ENCODE data around the gene TLR10.
A peak's percentile ranks its signal among the peaks of the same experiment; 100 is the strongest.
"Not testable (repeated sequence)": the region's sequence is repeated elsewhere in the genome, so short reads cannot be mapped to it uniquely, and the experiment has no call there.

Gene TLR10

GRCh38 chr4:38782452-38783108 is at the start of gene TLR10:
Gene TLR10, minus strand, starts transcription at chr4:38782990. Its CDS starts 7,400 bp downstream, at chr4:38775590.
- H3K4me3 Mint-ChIP-seq = no peak within 1 kb of the TSS
- H3K9me3 Mint-ChIP-seq = no peaks in the 10 kb centered on the region

DNA sequence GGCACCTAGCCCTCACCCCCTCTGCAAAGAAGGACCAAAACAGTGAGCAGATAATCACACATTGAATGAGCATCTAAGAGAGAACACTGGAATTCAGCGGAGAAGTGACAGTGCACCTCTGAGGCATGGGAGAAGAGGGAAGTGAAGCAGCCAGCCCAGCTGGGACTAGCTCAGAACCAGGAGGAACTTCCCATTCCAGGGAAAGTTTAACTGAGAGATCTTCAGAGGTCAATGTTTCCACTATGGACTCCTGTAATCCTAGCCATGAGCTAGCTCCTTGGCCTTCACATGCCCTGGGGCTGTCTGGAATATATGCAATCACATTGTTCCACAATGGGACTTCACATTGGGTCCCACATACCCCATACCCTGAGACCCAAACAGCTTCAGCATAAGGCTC is 49.4 kb upstream of the TLR10 start:
- Mint-ChIP-seq H3K4me3 (no peak overlapping the region), H3K27me3 (ENCODE audit: low read depth) (no peaks in the 10 kb centered on the region), H3K27ac (no peak overlapping the region), H3K4me1 (ENCODE audit: low read depth) (peaks cover 3% of the 10 kb centered on the region), H3K9me3 (peaks cover 32% of the 10 kb centered on the region), H3K36me3 (ENCODE audit: low read depth) (peaks cover 30% of the 10 kb centered on the region)

More at GRCh38 chr4:38782452-38783108, at the start of gene TLR10:
- H3K4me1 Mint-ChIP-seq (ENCODE audit: low read depth) = peaks cover 13% of the 10 kb centered on the region
- H3K27me3 Mint-ChIP-seq (ENCODE audit: low read depth) = no peaks in the 10 kb centered on the region
- H3K27ac Mint-ChIP-seq = no peak within 1 kb of the TSS
- peaks cover 5% of the 10 kb centered on the region for H3K36me3 Mint-ChIP-seq (ENCODE audit: low read depth)

GRCh38 chr4:38831653-38832052 is 48.9 kb upstream of the TLR10 start:
- Mint-ChIP-seq H3K4me1 (ENCODE audit: low read depth) (peaks cover 3% of the 10 kb centered on the region), H3K36me3 (ENCODE audit: low read depth) (peaks cover 33% of the 10 kb centered on the region), H3K27me3 (ENCODE audit: low read depth) (no peaks in the 10 kb centered on the region), H3K4me3 (no peak overlapping the region), H3K9me3 (peaks cover 32% of the 10 kb centered on the region), H3K27ac (no peak overlapping the region)

GRCh38 chr4:38829237-38829636 is 46.4 kb upstream of the TLR10 start:
- Mint-ChIP-seq H3K4me1 (ENCODE audit: low read depth) (peaks cover 3% of the 10 kb centered on the region), H3K27me3 (ENCODE audit: low read depth) (no peaks in the 10 kb centered on the region), H3K9me3 (peaks cover 27% of the 10 kb centered on the region), H3K36me3 (ENCODE audit: low read depth) (peaks cover 34% of the 10 kb centered on the region), H3K27ac (no peak overlapping the region), H3K4me3 (no peak overlapping the region)

DNA sequence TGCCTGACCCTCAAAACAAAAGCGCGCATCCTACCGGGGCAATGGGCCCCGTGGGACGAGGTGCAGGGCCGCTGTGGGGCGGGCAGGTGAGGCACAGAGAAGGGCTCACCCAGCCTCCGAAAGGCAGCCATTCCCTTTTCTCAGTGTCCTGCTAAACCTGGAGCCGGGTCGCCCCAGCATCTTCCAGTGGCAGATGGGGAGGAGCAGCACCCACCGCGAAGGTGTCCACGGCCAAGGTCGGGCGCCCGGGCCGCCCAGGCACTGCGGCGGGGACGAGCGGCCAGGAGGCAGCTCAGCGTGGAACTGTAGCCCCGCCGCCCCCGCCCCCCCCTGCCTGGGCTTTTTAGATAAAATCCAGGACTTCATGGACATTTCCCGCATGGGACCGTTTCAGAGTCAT is 41.0 kb upstream of the TLR10 start:
- Mint-ChIP-seq H3K27ac (no peak overlapping the region), H3K4me3 (no peak overlapping the region), H3K27me3 (ENCODE audit: low read depth) (no peaks in the 10 kb centered on the region), H3K36me3 (ENCODE audit: low read depth) (peaks cover 38% of the 10 kb centered on the region), H3K9me3 (peaks cover 29% of the 10 kb centered on the region), H3K4me1 (ENCODE audit: low read depth) (peaks cover 19% of the 10 kb centered on the region)

- Mint-ChIP-seq H3K27ac (no peak overlapping the region), H3K4me3 (no peak overlapping the region), H3K36me3 (ENCODE audit: low read depth) (peaks cover 38% of the 10 kb centered on the region), H3K4me1 (ENCODE audit: low read depth) (peaks cover 24% of the 10 kb centered on the region), H3K9me3 (peaks cover 29% of the 10 kb centered on the region), H3K27me3 (ENCODE audit: low read depth) (no peaks in the 10 kb centered on the region)
These were observed 40.0 kb upstream of the TLR10 start for GRCh38 chr4:38822748-38823303.

DNA sequence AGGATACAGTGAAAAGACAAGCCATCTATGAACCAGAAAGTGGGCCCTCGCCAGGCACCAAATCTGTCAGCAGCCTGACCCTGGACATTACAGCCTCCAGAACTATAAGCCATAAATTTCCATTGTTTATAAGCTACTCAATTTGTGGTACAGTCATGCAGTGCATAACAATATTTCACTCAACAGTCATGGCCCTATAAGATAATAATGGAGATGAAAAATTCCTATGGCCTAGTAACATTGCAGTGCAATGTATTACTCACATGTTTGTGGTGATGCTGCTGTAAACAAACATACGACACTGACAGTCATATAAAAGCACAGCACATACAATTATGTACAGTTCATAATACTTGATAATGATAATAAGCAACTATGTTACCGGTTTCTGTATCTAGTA is 38.9 kb upstream of the TLR10 start:
- peaks cover 24% of the 10 kb centered on the region for H3K4me1 Mint-ChIP-seq (ENCODE audit: low read depth)
- H3K36me3 Mint-ChIP-seq (ENCODE audit: low read depth) = peaks cover 32% of the 10 kb centered on the region
- H3K4me3 Mint-ChIP-seq = no peak overlapping the region
- H3K9me3 Mint-ChIP-seq = peaks cover 29% of the 10 kb centered on the region
- no peak overlapping the region for H3K27ac Mint-ChIP-seq
- H3K27me3 Mint-ChIP-seq (ENCODE audit: low read depth) = no peaks in the 10 kb centered on the region

DNA sequence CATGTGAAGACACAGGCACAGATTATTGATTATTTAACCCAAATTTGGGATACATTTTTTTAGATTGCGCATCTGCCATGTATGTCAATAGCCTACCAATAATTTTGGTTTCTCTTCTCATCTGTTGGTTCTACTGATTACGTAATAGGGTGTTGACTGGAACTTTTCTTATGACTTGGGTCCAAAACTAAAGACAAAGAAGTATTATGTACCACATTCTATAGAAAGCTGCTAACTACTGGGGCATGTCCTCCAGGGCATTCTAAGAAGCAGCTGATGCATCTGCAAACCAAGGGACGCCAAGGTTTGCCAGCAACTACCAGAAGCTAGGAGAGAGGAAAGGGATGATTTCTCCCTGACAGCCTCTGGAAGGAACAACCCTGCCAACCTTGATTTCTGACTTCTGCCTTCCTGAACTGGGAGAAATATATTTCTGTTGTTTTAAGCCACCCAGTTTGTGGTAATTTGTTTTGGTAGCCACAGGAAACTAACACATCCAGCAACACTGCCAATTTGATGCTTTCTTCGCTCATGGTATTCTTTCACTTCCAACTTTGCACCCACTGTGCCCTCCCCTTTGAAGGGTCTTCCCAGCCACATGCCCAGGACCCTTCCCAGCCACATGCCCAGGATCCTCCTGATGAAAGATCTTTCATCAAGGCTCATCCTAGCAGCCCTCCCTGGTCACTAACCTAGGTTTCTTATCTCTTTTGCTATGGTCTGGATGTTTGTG is 37.7 kb upstream of the TLR10 start:
- H3K4me1 Mint-ChIP-seq (ENCODE audit: low read depth) = peaks cover 26% of the 10 kb centered on the region
- peak overlapping the region; percentile 49 for H3K27ac Mint-ChIP-seq
- H3K36me3 Mint-ChIP-seq (ENCODE audit: low read depth) = peaks cover 32% of the 10 kb centered on the region
- no peaks in the 10 kb centered on the region for H3K27me3 Mint-ChIP-seq (ENCODE audit: low read depth)
- peaks cover 32% of the 10 kb centered on the region for H3K9me3 Mint-ChIP-seq
- H3K4me3 Mint-ChIP-seq = peak overlapping the region; percentile 12

- H3K27me3 Mint-ChIP-seq (ENCODE audit: low read depth) = no peaks in the 10 kb centered on the region
- H3K27ac Mint-ChIP-seq = peak overlapping the region; percentile 45
- peaks cover 26% of the 10 kb centered on the region for H3K4me1 Mint-ChIP-seq (ENCODE audit: low read depth)
- peak overlapping the region; percentile 47 for H3K4me3 Mint-ChIP-seq
- H3K9me3 Mint-ChIP-seq = peaks cover 33% of the 10 kb centered on the region
- H3K36me3 Mint-ChIP-seq (ENCODE audit: low read depth) = peaks cover 29% of the 10 kb centered on the region
These were observed 36.8 kb upstream of the TLR10 start for GRCh38 chr4:38819569-38819968.

GRCh38 chr4:38818441-38818976 is 35.7 kb upstream of the TLR10 start:
- Mint-ChIP-seq H3K27ac (no peak overlapping the region), H3K4me1 (ENCODE audit: low read depth) (peaks cover 30% of the 10 kb centered on the region), H3K9me3 (peaks cover 34% of the 10 kb centered on the region), H3K4me3 (no peak overlapping the region), H3K27me3 (ENCODE audit: low read depth) (no peaks in the 10 kb centered on the region), H3K36me3 (ENCODE audit: low read depth) (peaks cover 28% of the 10 kb centered on the region)

GRCh38 chr4:38815885-38816782 is 33.3 kb upstream of the TLR10 start:
- peaks cover 28% of the 10 kb centered on the region for H3K9me3 Mint-ChIP-seq
- H3K4me3 Mint-ChIP-seq = no peak overlapping the region
- H3K4me1 Mint-ChIP-seq (ENCODE audit: low read depth) = peaks cover 31% of the 10 kb centered on the region
- no peaks in the 10 kb centered on the region for H3K27me3 Mint-ChIP-seq (ENCODE audit: low read depth)
- H3K27ac Mint-ChIP-seq = no peak overlapping the region
- H3K36me3 Mint-ChIP-seq (ENCODE audit: low read depth) = peaks cover 16% of the 10 kb centered on the region

- peaks cover 28% of the 10 kb centered on the region for H3K9me3 Mint-ChIP-seq
These were observed 31.6 kb upstream of the TLR10 start for GRCh38 chr4:38814386-38814785.

DNA sequence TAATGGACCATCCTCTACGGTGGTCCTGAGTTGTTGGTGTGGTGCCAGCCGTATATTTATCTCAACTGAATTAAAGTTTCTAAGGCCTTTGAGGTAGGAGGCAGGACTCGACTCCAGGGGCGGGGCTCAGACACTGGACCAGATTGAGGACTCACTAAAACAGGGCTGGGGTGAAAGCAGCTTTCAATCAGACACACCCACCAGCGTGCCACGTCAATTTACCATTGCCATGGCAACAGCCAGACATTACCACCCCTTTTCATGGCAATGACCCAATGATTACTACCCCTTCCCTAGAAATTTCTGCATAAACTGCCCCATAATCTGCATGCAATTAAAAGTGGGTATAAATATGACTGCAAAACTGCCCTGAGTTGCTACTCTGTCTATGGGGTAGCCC is 28.5 kb upstream of the TLR10 start:
- H3K27me3 Mint-ChIP-seq (ENCODE audit: low read depth) = no peaks in the 10 kb centered on the region
- H3K36me3 Mint-ChIP-seq (ENCODE audit: low read depth) = peaks cover 15% of the 10 kb centered on the region
- H3K4me1 Mint-ChIP-seq (ENCODE audit: low read depth) = peaks cover 5% of the 10 kb centered on the region
- no peak overlapping the region for H3K4me3 Mint-ChIP-seq
- H3K9me3 Mint-ChIP-seq = peaks cover 28% of the 10 kb centered on the region
- no peak overlapping the region for H3K27ac Mint-ChIP-seq

More at GRCh38 chr4:38814386-38814785, 31.6 kb upstream of the TLR10 start:
- Mint-ChIP-seq H3K4me1 (ENCODE audit: low read depth) (peaks cover 15% of the 10 kb centered on the region), H3K27me3 (ENCODE audit: low read depth) (no peaks in the 10 kb centered on the region), H3K27ac (no peak overlapping the region), H3K36me3 (ENCODE audit: low read depth) (peaks cover 16% of the 10 kb centered on the region), H3K4me3 (no peak overlapping the region)

- not testable (repeated sequence) for H3K27ac Mint-ChIP-seq; H3K4me3 Mint-ChIP-seq; H3K27me3 Mint-ChIP-seq (ENCODE audit: low read depth); H3K9me3 Mint-ChIP-seq
- H3K4me1 Mint-ChIP-seq (ENCODE audit: low read depth) = peaks cover 24% of the 10 kb centered on the region
- H3K36me3 Mint-ChIP-seq (ENCODE audit: low read depth) = peaks cover 11% of the 10 kb centered on the region
These were observed 24.7 kb upstream of the TLR10 start for GRCh38 chr4:38807462-38807861.

All from T-helper 1 cell treated with Interleukin-12 subunit alpha and Interleukin-12 subunit beta and Interleukin-4 antibody, amounts not matched to agents 30 μg/mL and 1 μg/mL, for 36 hours (primary cell).